Measurements from ENCODE around the gene MEI1. TPM values are rescaled to one million over a fixed set of nuclear protein-coding genes. Genes with fewer than 3 reads are reported as not detected.

Gene MEI1
- total RNA-seq, 1 donor from 2014 or later, result not detected

GRCh38 chr22:41827671-41828070, 128.4 kb downstream of the MEI1 start:
- DNase-seq (ENCODE audit: extremely low spot score, unreplicated experiment), result no peak
- peaks cover 55% of the 10 kb centered on the region for H3K4me1 Mint-ChIP-seq (ENCODE audit: unreplicated experiment)
- TF ChIP-seq, protein P1, sequence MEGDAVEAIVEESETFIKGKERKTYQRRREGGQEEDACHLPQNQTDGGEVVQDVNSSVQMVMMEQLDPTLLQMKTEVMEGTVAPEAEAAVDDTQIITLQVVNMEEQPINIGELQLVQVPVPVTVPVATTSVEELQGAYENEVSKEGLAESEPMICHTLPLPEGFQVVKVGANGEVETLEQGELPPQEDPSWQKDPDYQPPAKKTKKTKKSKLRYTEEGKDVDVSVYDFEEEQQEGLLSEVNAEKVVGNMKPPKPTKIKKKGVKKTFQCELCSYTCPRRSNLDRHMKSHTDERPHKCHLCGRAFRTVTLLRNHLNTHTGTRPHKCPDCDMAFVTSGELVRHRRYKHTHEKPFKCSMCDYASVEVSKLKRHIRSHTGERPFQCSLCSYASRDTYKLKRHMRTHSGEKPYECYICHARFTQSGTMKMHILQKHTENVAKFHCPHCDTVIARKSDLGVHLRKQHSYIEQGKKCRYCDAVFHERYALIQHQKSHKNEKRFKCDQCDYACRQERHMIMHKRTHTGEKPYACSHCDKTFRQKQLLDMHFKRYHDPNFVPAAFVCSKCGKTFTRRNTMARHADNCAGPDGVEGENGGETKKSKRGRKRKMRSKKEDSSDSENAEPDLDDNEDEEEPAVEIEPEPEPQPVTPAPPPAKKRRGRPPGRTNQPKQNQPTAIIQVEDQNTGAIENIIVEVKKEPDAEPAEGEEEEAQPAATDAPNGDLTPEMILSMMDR (IDR thresholded peaks at IDR 0.05), result no peak
- H3K4me3 Mint-ChIP-seq (ENCODE audit: unreplicated experiment), result no peak overlapping the region
- no peaks in the 10 kb centered on the region for H3K27me3 Mint-ChIP-seq (ENCODE audit: unreplicated experiment)
- no peak overlapping the region for H3K27ac Mint-ChIP-seq (ENCODE audit: unreplicated experiment)
- no peaks in the 10 kb centered on the region for H3K9me3 Mint-ChIP-seq (ENCODE audit: unreplicated experiment)
- H3K36me3 Mint-ChIP-seq (ENCODE audit: unreplicated experiment), result peaks cover 2% of the 10 kb centered on the region

GRCh38 chr22:41828516-41828915, 129.2 kb downstream of the MEI1 start:
- no peak overlapping the region for H3K4me3 Mint-ChIP-seq (ENCODE audit: unreplicated experiment)
- no peak overlapping the region for H3K27ac Mint-ChIP-seq (ENCODE audit: unreplicated experiment)
- no peaks in the 10 kb centered on the region for H3K9me3 Mint-ChIP-seq (ENCODE audit: unreplicated experiment)
- H3K27me3 Mint-ChIP-seq (ENCODE audit: unreplicated experiment), result no peaks in the 10 kb centered on the region
- H3K4me1 Mint-ChIP-seq (ENCODE audit: unreplicated experiment), result peaks cover 52% of the 10 kb centered on the region
- peaks cover 2% of the 10 kb centered on the region for H3K36me3 Mint-ChIP-seq (ENCODE audit: unreplicated experiment)
- no peak for DNase-seq (ENCODE audit: extremely low spot score, unreplicated experiment)
- TF ChIP-seq, protein P1 (IDR thresholded peaks at IDR 0.05), result no peak

- DNase-seq (ENCODE audit: extremely low spot score, unreplicated experiment), result no peak
- Mint-ChIP-seq H3K9me3 (ENCODE audit: unreplicated experiment) (no peaks in the 10 kb centered on the region), H3K4me3 (ENCODE audit: unreplicated experiment) (no peak overlapping the region), H3K27me3 (ENCODE audit: unreplicated experiment) (no peaks in the 10 kb centered on the region), H3K27ac (ENCODE audit: unreplicated experiment) (no peak overlapping the region), H3K36me3 (ENCODE audit: unreplicated experiment) (peaks cover 2% of the 10 kb centered on the region), H3K4me1 (ENCODE audit: unreplicated experiment) (peaks cover 50% of the 10 kb centered on the region)
- TF ChIP-seq, protein P1 (IDR thresholded peaks at IDR 0.05), result no peak
Observed at GRCh38 chr22:41830174-41830573, 130.9 kb downstream of the MEI1 start.

GRCh38 chr22:41831383-41831782, 132.1 kb downstream of the MEI1 start:
- no peak for DNase-seq (ENCODE audit: extremely low spot score, unreplicated experiment)
- H3K9me3 Mint-ChIP-seq (ENCODE audit: unreplicated experiment), result no peaks in the 10 kb centered on the region
- peak overlapping the region; percentile 99 for H3K27ac Mint-ChIP-seq (ENCODE audit: unreplicated experiment)
- peaks cover 8% of the 10 kb centered on the region for H3K36me3 Mint-ChIP-seq (ENCODE audit: unreplicated experiment)
- TF ChIP-seq, protein P1 (IDR thresholded peaks at IDR 0.05), result no peak
- H3K27me3 Mint-ChIP-seq (ENCODE audit: unreplicated experiment), result no peaks in the 10 kb centered on the region
- H3K4me3 Mint-ChIP-seq (ENCODE audit: unreplicated experiment), result peak overlapping the region; percentile 22
- peaks cover 48% of the 10 kb centered on the region for H3K4me1 Mint-ChIP-seq (ENCODE audit: unreplicated experiment)

GRCh38 chr22:41831828-41832552, 132.7 kb downstream of the MEI1 start:
- Mint-ChIP-seq H3K4me3 (ENCODE audit: unreplicated experiment) (peak overlapping the region; percentile 91), H3K9me3 (ENCODE audit: unreplicated experiment) (no peaks in the 10 kb centered on the region), H3K4me1 (ENCODE audit: unreplicated experiment) (peaks cover 47% of the 10 kb centered on the region), H3K27me3 (ENCODE audit: unreplicated experiment) (no peaks in the 10 kb centered on the region), H3K27ac (ENCODE audit: unreplicated experiment) (peak overlapping the region; percentile 99), H3K36me3 (ENCODE audit: unreplicated experiment) (peaks cover 14% of the 10 kb centered on the region)
- no peak for DNase-seq (ENCODE audit: extremely low spot score, unreplicated experiment)
- TF ChIP-seq, protein P1 (IDR thresholded peaks at IDR 0.05), result no peak

All from osteocyte (in vitro differentiated cells).